ENCODE results near the gene PCYT1A. TPM values are rescaled to one million over a fixed set of nuclear protein-coding genes. Genes with fewer than 3 reads are reported as not detected.
"Not testable (repeated sequence)": the region's sequence is repeated elsewhere in the genome, so short reads cannot be mapped to it uniquely, and the experiment has no call there.

Gene PCYT1A
- total RNA-seq, 1 donor from 2014 or later, result 37.0 TPM

- no peak overlapping the region for H3K4me3 Mint-ChIP-seq (ENCODE audit: unreplicated experiment)
- H3K4me1 Mint-ChIP-seq (ENCODE audit: low read depth, unreplicated experiment), result peaks cover 12% of the 10 kb centered on the region
- DNase-seq, result no peak
These were observed 97.8 kb downstream of the PCYT1A start for GRCh38 chr3:196189566-196190347.

GRCh38 chr3:196186651-196187573 is 100.6 kb downstream of the PCYT1A start:
- Mint-ChIP-seq H3K4me3 (ENCODE audit: unreplicated experiment) (peak overlapping the region; percentile 52), H3K36me3 (ENCODE audit: unreplicated experiment) (no peaks in the 10 kb centered on the region), H3K27ac (ENCODE audit: unreplicated experiment) (peak overlapping the region; percentile 88), H3K27me3 (ENCODE audit: unreplicated experiment) (no peaks in the 10 kb centered on the region), H3K4me1 (ENCODE audit: low read depth, unreplicated experiment) (peaks cover 8% of the 10 kb centered on the region), H3K9me3 (ENCODE audit: unreplicated experiment) (peaks cover 3% of the 10 kb centered on the region)
- peak; percentile 85 for DNase-seq
- TF ChIP-seq, protein P1, sequence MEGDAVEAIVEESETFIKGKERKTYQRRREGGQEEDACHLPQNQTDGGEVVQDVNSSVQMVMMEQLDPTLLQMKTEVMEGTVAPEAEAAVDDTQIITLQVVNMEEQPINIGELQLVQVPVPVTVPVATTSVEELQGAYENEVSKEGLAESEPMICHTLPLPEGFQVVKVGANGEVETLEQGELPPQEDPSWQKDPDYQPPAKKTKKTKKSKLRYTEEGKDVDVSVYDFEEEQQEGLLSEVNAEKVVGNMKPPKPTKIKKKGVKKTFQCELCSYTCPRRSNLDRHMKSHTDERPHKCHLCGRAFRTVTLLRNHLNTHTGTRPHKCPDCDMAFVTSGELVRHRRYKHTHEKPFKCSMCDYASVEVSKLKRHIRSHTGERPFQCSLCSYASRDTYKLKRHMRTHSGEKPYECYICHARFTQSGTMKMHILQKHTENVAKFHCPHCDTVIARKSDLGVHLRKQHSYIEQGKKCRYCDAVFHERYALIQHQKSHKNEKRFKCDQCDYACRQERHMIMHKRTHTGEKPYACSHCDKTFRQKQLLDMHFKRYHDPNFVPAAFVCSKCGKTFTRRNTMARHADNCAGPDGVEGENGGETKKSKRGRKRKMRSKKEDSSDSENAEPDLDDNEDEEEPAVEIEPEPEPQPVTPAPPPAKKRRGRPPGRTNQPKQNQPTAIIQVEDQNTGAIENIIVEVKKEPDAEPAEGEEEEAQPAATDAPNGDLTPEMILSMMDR (IDR thresholded peaks at IDR 0.05; ENCODE audit: partially characterized antibody, unreplicated experiment), result no peak

More at GRCh38 chr3:196189566-196190347, 97.8 kb downstream of the PCYT1A start:
- Mint-ChIP-seq H3K27ac (ENCODE audit: unreplicated experiment) (no peak overlapping the region), H3K9me3 (ENCODE audit: unreplicated experiment) (peaks cover 3% of the 10 kb centered on the region), H3K36me3 (ENCODE audit: unreplicated experiment) (no peaks in the 10 kb centered on the region), H3K27me3 (ENCODE audit: unreplicated experiment) (peaks cover 2% of the 10 kb centered on the region)
- TF ChIP-seq, protein P1 (IDR thresholded peaks at IDR 0.05; ENCODE audit: partially characterized antibody, unreplicated experiment), result no peak

- Mint-ChIP-seq H3K36me3 (ENCODE audit: unreplicated experiment) (no peaks in the 10 kb centered on the region), H3K9me3 (ENCODE audit: unreplicated experiment) (peaks cover 3% of the 10 kb centered on the region), H3K27ac (ENCODE audit: unreplicated experiment) (no peak overlapping the region), H3K4me3 (ENCODE audit: unreplicated experiment) (no peak overlapping the region), H3K4me1 (ENCODE audit: low read depth, unreplicated experiment) (peaks cover 8% of the 10 kb centered on the region), H3K27me3 (ENCODE audit: unreplicated experiment) (no peaks in the 10 kb centered on the region)
- TF ChIP-seq, protein P1 (IDR thresholded peaks at IDR 0.05; ENCODE audit: partially characterized antibody, unreplicated experiment), result no peak
- no peak for DNase-seq
These were observed 102.6 kb downstream of the PCYT1A start for GRCh38 chr3:196184881-196185280.

DNA sequence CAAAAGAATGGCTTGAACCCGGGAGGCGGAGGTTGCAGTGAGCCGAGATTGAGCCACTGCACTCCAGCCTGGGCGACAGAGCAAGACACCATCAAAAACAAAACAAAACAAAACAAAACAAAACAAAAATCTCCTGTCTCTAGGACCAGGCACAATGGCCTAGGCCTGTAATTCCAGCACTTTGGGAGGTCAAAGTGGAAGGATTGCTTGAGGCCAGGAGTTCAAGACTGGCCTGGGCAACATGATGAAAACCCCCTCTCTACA is 103.4 kb downstream of the PCYT1A start:
- not testable (repeated sequence) for H3K36me3 Mint-ChIP-seq (ENCODE audit: unreplicated experiment); DNase-seq; H3K27me3 Mint-ChIP-seq (ENCODE audit: unreplicated experiment); H3K4me3 Mint-ChIP-seq (ENCODE audit: unreplicated experiment); H3K27ac Mint-ChIP-seq (ENCODE audit: unreplicated experiment); H3K9me3 Mint-ChIP-seq (ENCODE audit: unreplicated experiment)
- peaks cover 16% of the 10 kb centered on the region for H3K4me1 Mint-ChIP-seq (ENCODE audit: low read depth, unreplicated experiment)

GRCh38 chr3:196181127-196181546 is 106.4 kb downstream of the PCYT1A start:
- H3K4me1 Mint-ChIP-seq (ENCODE audit: low read depth, unreplicated experiment), result peaks cover 8% of the 10 kb centered on the region
- no peaks in the 10 kb centered on the region for H3K36me3 Mint-ChIP-seq (ENCODE audit: unreplicated experiment)
- peaks cover 2% of the 10 kb centered on the region for H3K9me3 Mint-ChIP-seq (ENCODE audit: unreplicated experiment)
- H3K27ac Mint-ChIP-seq (ENCODE audit: unreplicated experiment), result no peak overlapping the region
- TF ChIP-seq, protein P1 (IDR thresholded peaks at IDR 0.05; ENCODE audit: partially characterized antibody, unreplicated experiment), result no peak
- H3K27me3 Mint-ChIP-seq (ENCODE audit: unreplicated experiment), result no peaks in the 10 kb centered on the region
- no peak overlapping the region for H3K4me3 Mint-ChIP-seq (ENCODE audit: unreplicated experiment)
- DNase-seq, result no peak
